Astrocyte of the spinal cord (primary cell): ENCODE measurements around the gene GAD2.
A peak's percentile ranks its signal among the peaks of the same experiment; 100 is the strongest.

Experiments
- DNase-seq: peaks from one replicate; pipeline ENCODE4 v3.0.0; 2011; ENCODE audit warnings: low read depth, low spot score
- H3K4me3 ChIP-seq: 2 replicates; pipeline ENCODE4 v1.5.1; 2011; ENCODE audit warnings: low read depth, mild to moderate bottlenecking, low read length, moderate library complexity
- CTCF ChIP-seq: IDR thresholded peaks from 2 replicates; pipeline ENCODE4 v1.5.1; 2012; ENCODE audit warnings: low read depth, mild to moderate bottlenecking, low read length, inconsistent platforms
- in situ Hi-C: cut with HindIII; loops from 2 replicates; pipeline ENCODE4 v1.10.0; 2017; ENCODE audit warnings: low sequenced_read_pairs

The GAD2 gene

GRCh38 chr10:26254616-26255015 is 38.0 kb downstream of the GAD2 start:
- no peak for TF ChIP-seq CTCF
- no peak for DNase-seq
- H3K4me3 ChIP-seq: no peak overlapping the region
- in situ Hi-C loops: no loop called here

- no peak for TF ChIP-seq CTCF
- DNase-seq: no peak
- in situ Hi-C loops: no loop called here
- H3K4me3 ChIP-seq: no peak overlapping the region
These were observed 42.8 kb downstream of the GAD2 start for GRCh38 chr10:26259341-26259740.

GRCh38 chr10:26269754-26270153 is 53.2 kb downstream of the GAD2 start:
- no peak for TF ChIP-seq CTCF
- peak; percentile 8 for DNase-seq
- H3K4me3 ChIP-seq: no peak overlapping the region
- in situ Hi-C loops: no loop called here

GRCh38 chr10:26274391-26274790 is 57.8 kb downstream of the GAD2 start:
- TF ChIP-seq CTCF: no peak

GRCh38 chr10:26278295-26278694 is 61.7 kb downstream of the GAD2 start:
- no peak for DNase-seq
- in situ Hi-C loops: no loop called here
- no peak for TF ChIP-seq CTCF
- no peak overlapping the region for H3K4me3 ChIP-seq

More at GRCh38 chr10:26274391-26274790, 57.8 kb downstream of the GAD2 start:
- no peak overlapping the region for H3K4me3 ChIP-seq
- in situ Hi-C loops: no loop called here
- DNase-seq: no peak

- no peak overlapping the region for H3K4me3 ChIP-seq
- in situ Hi-C loops: no loop called here
- TF ChIP-seq CTCF: no peak
- DNase-seq: no peak
These were observed 73.7 kb downstream of the GAD2 start for GRCh38 chr10:26290236-26290635.
